Fibroblast of mammary gland (primary cell): Measurements from ENCODE around the gene NTM.

Experiments
- DNase-seq: peaks from one replicate; pipeline ENCODE4 v3.0.0-alpha.2; 2010; ENCODE audit warnings: low read depth
- H3K4me3 ChIP-seq: 2 replicates; pipeline ENCODE4 v1.5.1; 2011; ENCODE audit warnings: low read depth, mild to moderate bottlenecking, low read length, moderate library complexity; ENCODE audit not compliant: control insufficient read depth
- CTCF ChIP-seq: conservative IDR thresholded peaks from 2 replicates; pipeline ENCODE4 v1.5.1; 2011; ENCODE audit warnings: low read depth, low read length, inconsistent platforms; ENCODE audit not compliant: control insufficient read depth, insufficient read depth

NTM gene

GRCh38 chr11:131457163-131457562 is 86.7 kb downstream of the NTM start:
- no peak for DNase-seq
- no peak for TF ChIP-seq CTCF
- no peak overlapping the region for H3K4me3 ChIP-seq

- no peak for TF ChIP-seq CTCF
- no peak for DNase-seq
- no peak overlapping the region for H3K4me3 ChIP-seq
Observed at GRCh38 chr11:131458421-131458820, 88.0 kb downstream of the NTM start.

- DNase-seq, result no peak
- no peak overlapping the region for H3K4me3 ChIP-seq
- TF ChIP-seq CTCF, result no peak
Observed at GRCh38 chr11:131460931-131461330, 90.5 kb downstream of the NTM start.

GRCh38 chr11:131462622-131463021 is 92.2 kb downstream of the NTM start:
- DNase-seq, result no peak
- no peak for TF ChIP-seq CTCF
- no peak overlapping the region for H3K4me3 ChIP-seq

GRCh38 chr11:131463162-131463561 is 92.7 kb downstream of the NTM start:
- H3K4me3 ChIP-seq, result no peak overlapping the region
- no peak for TF ChIP-seq CTCF
- DNase-seq, result no peak

GRCh38 chr11:131463649-131464425 is 93.4 kb downstream of the NTM start:
- no peak for TF ChIP-seq CTCF
- DNase-seq, result no peak
- H3K4me3 ChIP-seq, result no peak overlapping the region
